HepG2 (cell line): Measurements from ENCODE around the gene CAPN11. TPM values are rescaled to one million over a fixed set of nuclear protein-coding genes. Genes with fewer than 3 reads are reported as not detected.
A peak's percentile ranks its signal among the peaks of the same experiment; 100 is the strongest.

Source experiments
- ATAC-seq: fragments of 200-7000 bp; cut with Tn5 transposase; 3 replicates; pipeline ENCODE4 v1.9.1; 2020; ENCODE audit warnings: mild to moderate bottlenecking, moderate library complexity
- BruUV-seq: library from RNA; stranded (reverse); fragments of 400-500 nt; replicated peaks from 2 replicates; lab custom pipeline; 2021; lab: Mats Ljungman, UMichigan
- CTCF ChIA-PET: fragments of 300-600 bp; formaldehyde crosslinking; extraction: SDS; loops from one replicate; lab custom pipeline; 2021; ENCODE audit warnings: low total read pairs, inconsistent platforms, low intra/inter-chr PET ratio; lab: Yijun Ruan, JAX
- POLR2A ChIA-PET: fragments of 350-600 bp; sonication (Branson Sonifier 250); formaldehyde crosslinking; loops from one replicate; lab custom pipeline; 2020; ENCODE audit warnings: antibody characterized with exemption, inconsistent platforms; lab: Yijun Ruan, JAX
- DNase-seq: peaks from one replicate; pipeline ENCODE4 v3.0.0-alpha.2; 2015; ENCODE audit warnings: low spot score
- FAIRE-seq: peaks from 3 replicates; lab custom pipeline; 2011; peaks lifted over from hg19 to GRCh38; lab: Jason Lieb, UNC
- H2AFZ ChIP-seq: one replicate; pipeline ENCODE4 v1.6.1; 2011; ENCODE audit warnings: low read length, inconsistent platforms
- H3K27ac ChIP-seq: fragments of 300-600 bp; 3 replicates; pipeline ENCODE4 v1.8.0; 2011; ENCODE audit warnings: mixed run types, mild to moderate bottlenecking, mixed read lengths, low read length, inconsistent platforms; ENCODE audit not compliant: insufficient read depth; ENCODE audit errors: extremely low read length
- H3K27me3 ChIP-seq, 2 experiments: fragments of 200-600 bp in 1 of 2; 2 replicates in 1 of 2; 3 replicates in 1 of 2; pipeline versions ENCODE4 v1.6.0 to v1.8.0; 2011; ENCODE audit warnings: low read length in 2 of 2, mild to moderate bottlenecking in 2 of 2, moderate library complexity in 2 of 2, inconsistent platforms in 1 of 2; ENCODE audit not compliant: insufficient read depth in 2 of 2, control insufficient read depth in 1 of 2
- H3K36me3 ChIP-seq, 2 experiments: fragments of 200-600 bp in 1 of 2; replicated peaks in 1 of 2; 2 replicates in 1 of 2; 3 replicates in 1 of 2; pipeline versions ENCODE4 v1.5.1 to v1.8.0; 2011; ENCODE audit warnings: low read length in 2 of 2, inconsistent platforms in 1 of 2; ENCODE audit not compliant: insufficient read depth in 2 of 2, control insufficient read depth in 1 of 2
- H3K4me1 ChIP-seq: 2 replicates; pipeline ENCODE4 v1.5.1; 2012; ENCODE audit warnings: low read length, inconsistent platforms; ENCODE audit not compliant: insufficient read depth
- H3K4me2 ChIP-seq: 2 replicates; pipeline ENCODE4 v1.6.0; 2011; ENCODE audit warnings: low read depth, low read length, inconsistent platforms
- H3K4me3 ChIP-seq, 3 experiments: fragments of 200-600 bp in 1 of 3; sonication (generic), shearing (Covaris generic) in 1 of 3; replicated peaks in 1 of 3; 2 replicates each; pipeline ENCODE4 v1.5.1; 2011 to 2016; ENCODE audit warnings: low read length in 3 of 3, inconsistent platforms in 2 of 3, low read depth in 2 of 3, mild to moderate bottlenecking in 2 of 3, control low read depth in 1 of 3, mixed read lengths in 1 of 3; ENCODE audit not compliant: insufficient read depth in 1 of 3
- H3K79me2 ChIP-seq: one replicate; pipeline ENCODE4 v1.6.1; 2011; ENCODE audit warnings: low read length, inconsistent platforms; ENCODE audit not compliant: insufficient read depth
- H3K9ac ChIP-seq: 2 replicates; pipeline ENCODE4 v1.6.0; 2011; ENCODE audit warnings: mild to moderate bottlenecking, low read depth, low read length, inconsistent platforms; ENCODE audit not compliant: insufficient read depth
- H3K9me3 ChIP-seq: 2 replicates; pipeline ENCODE4 v1.5.1; 2012; ENCODE audit warnings: mild to moderate bottlenecking, low read length
- H4K20me1 ChIP-seq: 2 replicates; pipeline ENCODE4 v1.6.0; 2011; ENCODE audit warnings: inconsistent platforms, mild to moderate bottlenecking, low read length, moderate library complexity; ENCODE audit not compliant: insufficient read depth
- ETV5 ChIP-seq: IDR thresholded peaks from 2 replicates; pipeline ENCODE4 v1.6.1; 2018; ENCODE audit warnings: missing biosample characterization, missing genetic modification reagents, inconsistent platforms, borderline replicate concordance
- ETV6 ChIP-seq: sonication (generic); formaldehyde crosslinking; conservative IDR thresholded peaks from 2 replicates; pipeline ENCODE4 v1.4.0; 2020; ENCODE audit warnings: missing genetic modification reagents
- FIP1L1 ChIP-seq: fragments of 200-400 bp; formaldehyde crosslinking; IDR thresholded peaks from 2 replicates; pipeline ENCODE4 v1.6.1; 2018; ENCODE audit warnings: low read depth, mild to moderate bottlenecking, low read length, moderate library complexity, borderline replicate concordance; ENCODE audit not compliant: insufficient read depth
- HNF4G ChIP-seq, 2 experiments: sonication (generic) in 1 of 2; formaldehyde crosslinking in 1 of 2; IDR thresholded peaks; 2 replicates each; pipeline versions ENCODE4 v1.4.0 to v1.6.1; 2011 to 2020; ENCODE audit warnings: borderline replicate concordance in 2 of 2, low read depth in 2 of 2, mild to moderate bottlenecking in 2 of 2, low read length in 1 of 2, missing genetic modification reagents in 1 of 2, moderate library complexity in 1 of 2
- KLF13 ChIP-seq: sonication (generic); formaldehyde crosslinking; IDR thresholded peaks from 2 replicates; pipeline ENCODE4 v1.4.0; 2020; ENCODE audit warnings: mild to moderate bottlenecking, missing genetic modification reagents
- KLF16 ChIP-seq, 2 experiments: sonication (generic) in 1 of 2; formaldehyde crosslinking in 1 of 2; IDR thresholded peaks; 2 replicates each; pipeline versions ENCODE4 v1.6.1 to v1.8.0; 2016 to 2023; ENCODE audit warnings: missing genetic modification reagents in 2 of 2, missing compliant biosample characterization in 1 of 2
- MEIS2 ChIP-seq: sonication (generic); formaldehyde crosslinking; IDR thresholded peaks from 2 replicates; pipeline ENCODE4 v1.9.0; 2021; ENCODE audit warnings: mild to moderate bottlenecking, missing genetic modification reagents
- PAWR ChIP-seq: sonication (generic); formaldehyde crosslinking; IDR thresholded peaks from 2 replicates; pipeline ENCODE4 v1.4.0; 2020; ENCODE audit warnings: missing genetic modification reagents, mild to moderate bottlenecking, borderline replicate concordance
- POLR2A ChIP-seq, 2 experiments: IDR thresholded peaks; 2 replicates each; pipeline ENCODE4 v1.6.1; 2011; ENCODE audit warnings: low read depth in 2 of 2, low read length in 2 of 2, mild to moderate bottlenecking in 1 of 2, moderate library complexity in 1 of 2; ENCODE audit not compliant: insufficient read depth in 1 of 2
- SNAI1 ChIP-seq: sonication (generic); formaldehyde crosslinking; IDR thresholded peaks from 2 replicates; pipeline ENCODE4 v1.5.0; 2020; ENCODE audit warnings: mild to moderate bottlenecking, missing genetic modification reagents, borderline replicate concordance
- ZNF704 ChIP-seq: sonication (generic); formaldehyde crosslinking; IDR thresholded peaks from 2 replicates; pipeline ENCODE4 v1.8.1; 2023; ENCODE audit warnings: mild to moderate bottlenecking, inconsistent platforms, moderate library complexity, missing genetic modification reagents, borderline replicate concordance
- ZNF883 ChIP-seq: sonication (generic); formaldehyde crosslinking; IDR thresholded peaks from 2 replicates; pipeline ENCODE4 v1.5.1; 2020; ENCODE audit warnings: mild to moderate bottlenecking, missing genetic modification reagents; ENCODE audit errors: not compliant biosample characterization
- WGBS: methylation state at CpG from one replicate; pipeline ENCODE4 v1.1.6; 2017; ENCODE audit warnings: low lambda C conversion rate; 5-methylcytosine and 5-hydroxymethylcytosine counted together
- in situ Hi-C: cut with HindIII; loops from 2 replicates; pipeline ENCODE4 v1.10.0; 2017; ENCODE audit warnings: low pct_unique_long_range_greater_than_20kb; ENCODE audit not compliant: extremely low pct_ligation_motif_present
- intact Hi-C: fragments of 100-400 bp; cut with micrococcal nuclease; formaldehyde crosslinking; loops from one replicate; pipeline ENCODE4 v1.10.0; 2022; ENCODE audit not compliant: unreplicated experiment
- polyA plus RNA-seq, 8 experiments: library from polyadenylated mRNA; depleted of rRNA in 3 of 8; stranded (reverse) in 7 of 8; unstranded in 1 of 8; fragments of >200 nt; fragmentation: Illumina TruSeq in 4 of 8; extraction: Trizol in 4 of 8; gene quantifications; 2 replicates each; pipeline versions ENCODE4 v1.2.1 to v1.2.3, GENCODE V29; 2011 to 2016; ENCODE audit warnings: low read depth in 4 of 8, missing spikeins in 1 of 8, mixed read lengths in 1 of 8; ENCODE audit not compliant: insufficient read depth in 1 of 8
- total RNA-seq, 5 experiments: library from RNA; depleted of rRNA; stranded (reverse); fragments of >200 nt; fragmentation: Illumina TruSeq; extraction: Trizol; gene quantifications; 2 replicates each; pipeline ENCODE4 v1.2.3, GENCODE V29; 2016; ENCODE audit warnings: low read depth in 1 of 5
- TF ChIP-seq, protein P1 (sequence below): sonication (generic); formaldehyde crosslinking; IDR thresholded peaks from 2 replicates; pipeline ENCODE4 v1.5.1; 2020; ENCODE audit warnings: missing genetic modification reagents, mild to moderate bottlenecking, borderline replicate concordance
- TF ChIP-seq, protein P2 (sequence below): IDR thresholded peaks from 2 replicates; pipeline ENCODE4 v1.6.1; 2016; ENCODE audit warnings: mild to moderate bottlenecking, missing biosample characterization, missing genetic modification reagents
- TF ChIP-seq, protein P3 (sequence below): sonication (generic); formaldehyde crosslinking; IDR thresholded peaks from 2 replicates; pipeline ENCODE4 v1.8.0; 2022; ENCODE audit warnings: mild to moderate bottlenecking, missing genetic modification reagents, moderate library complexity
- TF ChIP-seq, protein P4 (sequence below): sonication (generic); formaldehyde crosslinking; IDR thresholded peaks from 2 replicates; pipeline ENCODE4 v1.8.1; 2023; ENCODE audit warnings: missing genetic modification reagents, inconsistent platforms, borderline replicate concordance

Gene CAPN11
- total and polyA plus RNA-seq, 2 of the 13 experiments (the other 11 are each of a cell fraction or from before 2014, with no cell fraction given), result 0.07 to 0.11 TPM

- FAIRE-seq, result peak; percentile 49
- Histone ChIP-seq H4K20me1 (no peaks in the 10 kb centered on the region), H3K4me2 (peak overlapping the region; percentile 80), H3K27me3 (no peaks in the 10 kb centered on the region; a peak in 2 of 5 replicates), H3K4me1 (peaks cover 69% of the 10 kb centered on the region), H2AFZ (peak overlapping the region; percentile 74), H3K4me3 (peak overlapping the region in 2 of 3 experiments; percentile 25 to 35; a peak in 2 of 6 replicates), H3K27ac (no peak overlapping the region), H3K36me3 (no peaks in the 10 kb centered on the region), H3K9me3 (no peaks in the 10 kb centered on the region), H3K79me2 (no peaks in the 10 kb centered on the region), H3K9ac (peak overlapping the region; percentile 20; the same call in 1 of the 2 replicates)
- WGBS, result 8% methylated on average over 7 of the region's 11 CpGs
- BruUV-seq, result no TSS peak
- ChIA-PET CTCF (no interaction called here), POLR2A (interaction anchor here (1.3 to 2.3 kb wide), 3 partner anchors 8 to 44 kb away, joined by 3 to 15 read pairs (median 5); partner anchors contain the start of gene HSP90AB1)
- intact Hi-C loops (no loop called here), in situ Hi-C loops (no loop called here)
- no peak for DNase-seq
- ATAC-seq, result peak; percentile 66
- TF ChIP-seq KLF16 (CRISPR knock-in tag; IDR thresholded peaks at IDR 0.05) (no peak), KLF13 (CRISPR knock-in tag) (no peak), ETV5 (CRISPR knock-in tag) (no peak), MEIS2 (0 out of 2 replicates have a peak, but pooled peaks have one; percentile 5), SNAI1 (CRISPR knock-in tag) (no peak), ZNF704 (CRISPR knock-in tag) (no peak), ZNF883 (CRISPR knock-in tag) (no peak), ETV6 (CRISPR knock-in tag) (no peak), FIP1L1 (no peak), PAWR (no peak), HNF4G (IDR thresholded peaks at IDR 0.05; ENCODE audit: borderline replicate concordance, low read depth, low read length) (peak; percentile 54; the same call in 1 of the 2 replicates), HNF4G (CRISPR knock-in tag; IDR thresholded peaks at IDR 0.05; ENCODE audit: borderline replicate concordance, low read depth) (no peak), POLR2A (IDR thresholded peaks at IDR 0.05; ENCODE audit: insufficient read depth in 1 of 2, low read depth in 2 of 2, low read length in 2 of 2) (no peak)
- TF ChIP-seq, protein P1, sequence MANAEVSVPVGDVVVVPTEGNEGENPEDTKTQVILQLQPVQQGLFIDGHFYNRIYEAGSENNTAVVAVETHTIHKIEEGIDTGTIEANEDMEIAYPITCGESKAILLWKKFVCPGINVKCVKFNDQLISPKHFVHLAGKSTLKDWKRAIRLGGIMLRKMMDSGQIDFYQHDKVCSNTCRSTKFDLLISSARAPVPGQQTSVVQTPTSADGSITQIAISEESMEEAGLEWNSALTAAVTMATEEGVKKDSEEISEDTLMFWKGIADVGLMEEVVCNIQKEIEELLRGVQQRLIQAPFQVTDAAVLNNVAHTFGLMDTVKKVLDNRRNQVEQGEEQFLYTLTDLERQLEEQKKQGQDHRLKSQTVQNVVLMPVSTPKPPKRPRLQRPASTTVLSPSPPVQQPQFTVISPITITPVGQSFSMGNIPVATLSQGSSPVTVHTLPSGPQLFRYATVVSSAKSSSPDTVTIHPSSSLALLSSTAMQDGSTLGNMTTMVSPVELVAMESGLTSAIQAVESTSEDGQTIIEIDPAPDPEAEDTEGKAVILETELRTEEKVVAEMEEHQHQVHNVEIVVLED (CRISPR knock-in tag), result no peak
- TF ChIP-seq, protein P2, sequence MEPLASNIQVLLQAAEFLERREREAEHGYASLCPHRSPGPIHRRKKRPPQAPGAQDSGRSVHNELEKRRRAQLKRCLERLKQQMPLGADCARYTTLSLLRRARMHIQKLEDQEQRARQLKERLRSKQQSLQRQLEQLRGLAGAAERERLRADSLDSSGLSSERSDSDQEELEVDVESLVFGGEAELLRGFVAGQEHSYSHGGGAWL, result no peak
- TF ChIP-seq, protein P3, sequence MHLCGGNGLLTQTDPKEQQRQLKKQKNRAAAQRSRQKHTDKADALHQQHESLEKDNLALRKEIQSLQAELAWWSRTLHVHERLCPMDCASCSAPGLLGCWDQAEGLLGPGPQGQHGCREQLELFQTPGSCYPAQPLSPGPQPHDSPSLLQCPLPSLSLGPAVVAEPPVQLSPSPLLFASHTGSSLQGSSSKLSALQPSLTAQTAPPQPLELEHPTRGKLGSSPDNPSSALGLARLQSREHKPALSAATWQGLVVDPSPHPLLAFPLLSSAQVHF (CRISPR knock-in tag), result no peak
- TF ChIP-seq, protein P4, sequence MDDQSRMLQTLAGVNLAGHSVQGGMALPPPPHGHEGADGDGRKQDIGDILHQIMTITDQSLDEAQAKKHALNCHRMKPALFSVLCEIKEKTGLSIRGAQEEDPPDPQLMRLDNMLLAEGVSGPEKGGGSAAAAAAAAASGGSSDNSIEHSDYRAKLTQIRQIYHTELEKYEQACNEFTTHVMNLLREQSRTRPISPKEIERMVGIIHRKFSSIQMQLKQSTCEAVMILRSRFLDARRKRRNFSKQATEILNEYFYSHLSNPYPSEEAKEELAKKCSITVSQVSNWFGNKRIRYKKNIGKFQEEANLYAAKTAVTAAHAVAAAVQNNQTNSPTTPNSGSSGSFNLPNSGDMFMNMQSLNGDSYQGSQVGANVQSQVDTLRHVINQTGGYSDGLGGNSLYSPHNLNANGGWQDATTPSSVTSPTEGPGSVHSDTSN (CRISPR knock-in tag), result no peak
Measured at GRCh38 chr6:44202972-44203750, 44.5 kb downstream of the CAPN11 start.
